NCI-H1105 treated with DMSO at 0.1 percent for 48 hours (cell line): ENCODE data around the gene DYRK4.
"Not testable (repeated sequence)": the region's sequence is repeated elsewhere in the genome, so short reads cannot be mapped to it uniquely, and the experiment has no call there.

ENCODE experiments used
- DNase-seq: peaks from one replicate; lab custom pipeline; 2025; lab: John Stamatoyannopoulos, UW

Gene DYRK4

GRCh38 chr12:4562034-4562657 lies at the start of gene DYRK4:
Gene DYRK4, plus strand, starts transcription at chr12:4562208. Its CDS starts 38 bp downstream, at chr12:4562246.
- peak; percentile 62 for DNase-seq

- no peak for DNase-seq
Observed at GRCh38 chr12:4518106-4518728, 43.8 kb upstream of the DYRK4 start.

GRCh38 chr12:4523443-4523842 lies 38.6 kb upstream of the DYRK4 start:
- not testable (repeated sequence) for DNase-seq

GRCh38 chr12:4526923-4527546 lies 35.0 kb upstream of the DYRK4 start:
- DNase-seq, result peak; percentile 45

- DNase-seq, result no peak
Observed at GRCh38 chr12:4530160-4530559, 31.8 kb upstream of the DYRK4 start.

- DNase-seq, result no peak
Observed at GRCh38 chr12:4530982-4531586, 30.9 kb upstream of the DYRK4 start.

- no peak for DNase-seq
Observed at GRCh38 chr12:4535092-4535491, 26.9 kb upstream of the DYRK4 start.

GRCh38 chr12:4535871-4536270 lies 26.1 kb upstream of the DYRK4 start:
- no peak for DNase-seq

- peak; percentile 97 for DNase-seq
Observed at GRCh38 chr12:4538207-4539160, 23.5 kb upstream of the DYRK4 start, which contains the start of gene RAD51AP1. Gene RAD51AP1, plus strand, starts transcription at chr12:4538890. Its CDS starts 50 bp downstream, at chr12:4538940.

- DNase-seq, result no peak
Observed at GRCh38 chr12:4539167-4539870, 22.7 kb upstream of the DYRK4 start.

- no peak for DNase-seq
Observed at GRCh38 chr12:4540170-4540569, 21.8 kb upstream of the DYRK4 start.

GRCh38 chr12:4540638-4541037 lies 21.4 kb upstream of the DYRK4 start:
- no peak for DNase-seq

GRCh38 chr12:4545195-4545594 lies 16.8 kb upstream of the DYRK4 start:
- DNase-seq, result no peak

GRCh38 chr12:4552191-4552590 lies 9.8 kb upstream of the DYRK4 start:
- no peak for DNase-seq

- no peak for DNase-seq
Observed at GRCh38 chr12:4553943-4554342, 8.1 kb upstream of the DYRK4 start.

GRCh38 chr12:4555804-4556203 lies 6.2 kb upstream of the DYRK4 start:
- no peak for DNase-seq

- no peak for DNase-seq
Observed at GRCh38 chr12:4556735-4557530, 5.1 kb upstream of the DYRK4 start.

GRCh38 chr12:4557586-4557985 lies 4.4 kb upstream of the DYRK4 start:
- DNase-seq, result no peak

GRCh38 chr12:4558171-4558570 lies 3.8 kb upstream of the DYRK4 start:
- DNase-seq, result no peak

- DNase-seq, result no peak
Observed at GRCh38 chr12:4563336-4563735, 1.3 kb downstream of the DYRK4 start.
